Stimulated activated CD8-positive, alpha-beta memory T cell treated with anti-CD3 and anti-CD28 coated beads, Interleukin-4, amount 100 ng/mL, for 1 hour (primary cell): ENCODE results near the gene CRMP1.

Experiments
- DNase-seq, 2 donors: peaks; one replicate each; pipeline ENCODE4 v3.0.0-alpha.2; 2020; ENCODE audit warnings: low read depth in 2 of 2, low spot score in 1 of 2

CRMP1 gene

DNA sequence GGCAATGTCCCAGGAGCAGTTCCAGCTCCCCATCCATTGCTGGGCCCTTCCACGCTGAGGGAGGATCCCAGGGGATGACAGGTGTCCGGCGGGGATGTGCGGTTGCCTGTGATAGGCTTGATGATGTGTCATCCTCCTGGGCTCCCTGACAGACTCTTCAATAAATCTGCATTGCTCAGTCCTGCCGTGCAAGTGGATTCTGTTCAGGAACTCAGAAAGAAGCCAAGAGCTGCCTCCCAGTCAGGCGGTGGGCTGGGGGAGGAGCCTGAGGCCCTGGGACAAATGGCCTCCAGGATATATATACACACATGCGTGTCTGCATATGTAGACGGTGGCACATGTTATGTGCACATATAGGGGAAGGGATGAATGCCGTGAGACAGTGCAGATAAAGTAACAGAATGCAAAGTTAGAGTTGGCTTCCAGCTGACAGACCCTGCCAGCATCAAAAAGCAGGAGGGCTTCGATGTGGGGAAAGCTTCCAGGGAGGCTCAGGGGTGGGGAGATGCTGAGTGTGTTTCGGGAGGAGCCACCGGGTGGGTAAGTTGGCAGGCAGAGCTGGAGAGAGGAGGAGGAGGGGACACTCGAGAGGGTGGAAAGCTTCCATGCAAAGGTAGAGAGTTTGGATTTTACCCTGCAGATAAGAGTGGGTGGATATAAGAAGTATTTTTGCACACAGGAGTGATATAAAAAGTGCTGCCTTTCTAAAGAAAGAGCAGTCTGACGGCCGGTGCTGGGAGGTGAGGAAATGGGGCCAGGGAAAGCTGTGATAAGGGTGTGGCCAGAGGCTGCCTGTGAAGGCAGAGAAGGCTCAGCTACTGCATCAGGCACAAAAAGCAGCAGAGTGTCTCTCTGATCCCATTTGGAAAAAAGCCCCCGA, 28.5 kb upstream of the CRMP1 start:
- no peak for DNase-seq

DNA sequence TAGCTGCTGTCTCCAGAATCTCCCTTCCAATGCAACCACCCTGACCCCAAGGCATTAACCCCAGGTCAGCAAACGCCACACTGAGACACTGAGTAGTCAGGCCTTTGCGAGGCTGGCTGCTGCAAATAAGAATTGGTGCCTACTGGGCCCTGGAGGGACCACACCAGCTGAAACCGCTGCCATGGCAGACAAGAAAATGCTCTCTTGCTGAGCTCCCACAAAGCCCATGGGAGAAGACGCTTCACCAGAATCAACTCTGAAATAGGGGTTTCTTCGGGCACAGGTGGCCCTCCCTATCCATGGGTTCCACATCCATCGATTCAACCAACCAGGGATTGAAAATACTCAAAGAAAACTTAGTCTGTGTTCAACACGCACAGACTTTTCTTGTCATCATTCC, 26.7 kb upstream of the CRMP1 start:
- no peak for DNase-seq

DNA sequence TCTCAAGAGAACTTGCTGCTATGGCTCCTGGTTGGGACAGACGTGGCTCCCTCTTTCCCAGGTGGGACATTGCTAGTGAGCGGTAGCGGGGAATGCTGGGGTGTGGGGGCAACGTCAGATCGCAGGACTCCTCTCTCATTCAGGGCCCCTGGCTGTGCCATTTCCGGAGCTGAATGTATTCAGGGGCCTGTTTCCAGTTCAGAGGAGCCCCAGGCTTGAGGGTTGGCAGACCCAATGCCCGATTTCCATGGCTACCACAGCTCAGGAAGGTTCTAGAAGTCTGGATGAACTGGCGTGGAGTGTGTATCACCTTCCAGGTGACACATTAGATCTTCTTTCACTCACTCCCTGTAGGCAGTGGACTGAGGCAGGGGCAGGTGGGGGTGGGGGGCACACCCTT, 26.2 kb upstream of the CRMP1 start:
- DNase-seq = no peak

GRCh38 chr4:5918331-5918985, 25.6 kb upstream of the CRMP1 start:
- no peak for DNase-seq

DNA sequence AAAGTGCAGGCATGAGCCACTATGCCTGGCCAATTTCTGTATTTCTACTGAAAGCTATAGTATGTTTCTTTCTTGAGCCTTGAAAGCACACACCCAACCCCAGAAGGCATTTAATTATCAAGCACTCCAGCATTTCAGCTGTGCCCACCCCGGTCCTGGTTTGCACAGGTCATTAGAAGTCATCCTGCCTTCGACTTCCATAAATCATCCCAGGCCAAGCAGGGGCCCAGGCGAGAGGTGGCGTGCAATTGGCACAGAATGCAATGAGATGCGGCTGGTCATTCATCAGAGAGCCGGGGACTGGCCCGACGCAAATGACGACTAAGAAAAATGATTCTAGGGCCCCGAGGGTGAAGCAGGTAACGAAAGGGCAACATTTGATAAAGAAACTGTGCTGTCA, 24.8 kb upstream of the CRMP1 start:
- no peak for DNase-seq

GRCh38 chr4:5916229-5916628, 23.3 kb upstream of the CRMP1 start:
- DNase-seq = no peak

- DNase-seq = no peak
Observed at GRCh38 chr4:5913454-5913853, 20.6 kb upstream of the CRMP1 start.

DNA sequence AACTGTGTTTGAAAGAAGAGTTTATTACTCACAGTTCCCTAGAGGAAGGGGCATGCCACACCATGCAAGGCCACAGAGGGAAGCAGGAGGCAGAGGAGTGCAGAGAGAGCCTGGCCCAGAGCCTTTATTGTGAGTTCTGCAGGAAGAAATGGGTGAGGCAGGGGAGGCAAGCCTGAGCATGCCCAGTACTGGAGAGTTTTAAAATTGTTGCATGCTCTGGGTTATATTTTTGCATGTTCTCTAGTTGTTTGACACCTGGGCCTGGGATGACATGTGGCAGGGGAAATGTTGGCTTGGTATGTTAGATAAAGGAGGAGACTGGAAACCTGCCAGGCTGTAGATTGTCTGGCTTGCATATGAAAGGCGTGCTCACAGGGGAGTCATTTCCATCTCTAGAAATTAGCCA, 19.7 kb upstream of the CRMP1 start:
- DNase-seq = no peak

- no peak for DNase-seq
Observed at GRCh38 chr4:5908876-5909427, 16.1 kb upstream of the CRMP1 start.

DNA sequence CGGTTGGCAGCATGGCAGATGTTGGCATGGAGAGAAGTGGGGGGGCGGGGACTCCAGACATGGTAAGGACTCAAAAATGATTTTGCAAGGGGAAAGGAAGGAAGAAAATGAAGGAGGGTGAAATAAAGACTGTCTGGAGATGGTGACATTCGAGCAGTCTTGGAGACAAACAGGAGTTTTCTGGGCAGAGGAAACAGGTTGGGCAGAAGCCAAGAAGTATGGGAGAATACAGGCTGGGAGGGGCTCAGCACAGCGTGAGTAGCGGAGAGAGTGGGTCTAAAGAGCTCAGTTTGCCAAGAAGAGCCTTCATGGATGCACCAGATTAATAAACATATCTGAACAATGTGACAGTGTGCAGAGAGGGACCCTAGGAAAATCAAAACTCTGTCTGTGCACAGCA, 13.3 kb upstream of the CRMP1 start:
- DNase-seq = no peak

DNA sequence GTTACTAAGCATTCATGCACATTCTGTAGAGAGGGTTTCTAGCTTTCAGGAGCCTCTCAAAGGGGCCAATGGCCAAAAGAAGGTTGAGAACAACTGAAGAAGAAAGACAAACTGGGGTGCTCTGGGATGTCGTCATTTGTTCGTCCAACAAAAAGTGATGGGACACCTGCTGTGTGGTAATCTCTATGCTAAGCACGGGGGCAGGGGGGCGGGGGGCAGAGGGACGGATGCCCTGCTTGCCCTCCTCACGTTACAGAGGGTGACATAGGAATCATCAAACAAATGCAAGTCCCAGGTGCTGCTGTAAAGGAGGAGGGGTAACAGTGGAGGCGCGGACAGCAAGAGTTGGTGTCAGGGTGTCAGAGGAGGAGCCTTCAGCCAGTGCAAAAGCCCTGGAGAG, 12.8 kb upstream of the CRMP1 start:
- no peak for DNase-seq

DNA sequence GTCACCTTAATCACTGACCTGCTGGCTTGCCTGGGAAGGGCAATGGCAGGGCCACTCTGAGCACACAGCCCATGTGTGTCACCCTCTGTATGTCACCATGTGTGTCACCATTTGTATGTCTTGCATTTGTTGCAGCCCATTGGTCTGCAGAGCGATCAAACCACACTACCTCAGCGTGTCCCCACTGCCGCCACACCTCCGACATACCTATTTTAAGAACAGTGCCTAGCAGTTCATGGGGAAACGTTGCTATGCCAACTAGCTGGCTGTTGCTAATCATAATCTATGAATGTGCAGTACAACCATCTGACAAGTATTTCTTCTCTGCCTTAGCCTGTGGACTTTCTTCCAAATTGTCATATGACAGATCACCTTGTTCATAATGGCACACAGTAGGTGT, 8.0 kb upstream of the CRMP1 start:
- DNase-seq = no peak

DNA sequence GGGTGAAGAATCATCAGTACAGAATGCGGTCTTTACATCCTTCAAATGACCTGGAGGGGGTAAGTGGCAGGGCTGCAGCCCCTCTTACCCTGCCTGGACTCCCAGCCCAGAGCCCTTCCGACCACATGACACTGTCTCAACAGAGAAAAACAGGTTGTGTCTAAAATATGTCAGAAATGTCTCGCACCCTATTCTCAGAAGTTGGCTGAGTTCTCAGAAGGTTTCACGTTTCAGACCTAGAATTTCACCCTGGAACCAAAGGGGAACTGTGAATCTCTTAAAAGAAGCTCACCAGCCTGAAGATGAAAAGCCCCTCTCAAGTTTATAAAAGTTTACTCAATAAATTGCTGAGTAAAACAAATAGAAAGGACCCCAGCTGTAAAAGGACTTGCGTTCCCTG, 7.0 kb upstream of the CRMP1 start:
- no peak for DNase-seq

DNA sequence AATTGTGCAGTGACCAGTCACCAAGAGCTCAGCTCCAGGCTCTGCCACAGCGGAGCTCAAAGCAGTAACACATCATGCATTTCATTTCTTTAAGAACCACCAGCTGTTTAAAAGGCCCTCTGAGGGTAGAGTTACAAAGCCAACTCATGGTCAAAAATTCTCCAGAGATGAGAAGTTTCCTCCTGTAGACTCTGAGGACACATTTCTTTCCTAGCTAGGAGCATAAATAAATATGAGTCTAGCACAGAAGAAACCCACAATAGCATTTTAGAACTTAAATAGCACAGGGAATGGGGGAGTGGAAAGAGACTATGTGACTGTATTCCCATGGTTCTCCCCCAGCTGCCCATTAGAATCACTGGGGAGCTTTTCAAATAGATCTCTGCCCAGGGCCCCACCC, 6.5 kb upstream of the CRMP1 start:
- DNase-seq = no peak

DNA sequence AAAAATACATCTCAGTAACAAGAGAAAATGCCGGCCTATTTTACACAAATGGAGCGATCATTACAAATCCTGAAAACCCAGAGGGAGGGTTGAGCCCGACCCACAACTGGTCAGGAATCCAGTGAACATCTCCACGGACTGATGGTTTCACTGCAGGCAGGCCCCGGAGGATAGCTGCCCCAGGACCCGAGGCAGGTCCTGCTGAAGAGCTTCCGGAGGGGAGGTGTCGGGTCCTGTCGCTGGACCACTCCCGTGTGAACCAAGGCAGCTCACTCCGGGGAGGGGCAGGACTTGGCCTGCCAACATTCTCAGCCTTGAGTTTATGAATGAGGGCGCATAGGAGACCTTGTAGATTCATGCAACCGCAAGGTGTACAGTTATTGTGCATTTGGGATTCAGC, 4.8 kb upstream of the CRMP1 start:
- no peak for DNase-seq

DNA sequence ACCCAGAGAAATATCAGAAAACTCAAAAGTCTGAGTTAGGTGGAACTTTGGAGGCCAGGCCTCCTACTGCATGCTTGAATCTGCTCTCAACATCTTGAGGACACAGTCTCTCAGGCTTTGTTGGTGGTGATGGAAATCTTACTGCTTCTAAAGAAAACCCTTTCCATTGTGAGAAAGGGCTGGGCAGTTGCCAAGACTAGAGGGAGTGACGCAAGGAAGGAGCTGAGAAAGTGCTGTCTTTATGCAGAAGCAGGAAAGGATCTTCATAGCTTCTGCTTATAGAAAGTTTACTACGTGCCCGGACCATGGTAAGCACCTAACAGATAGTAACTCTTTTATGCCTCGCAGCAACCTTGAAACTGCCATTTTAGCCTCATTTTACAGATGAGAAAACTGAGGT, 2.4 kb upstream of the CRMP1 start:
- no peak for DNase-seq

- no peak for DNase-seq
Observed at GRCh38 chr4:5894266-5894665, 1.4 kb upstream of the CRMP1 start.

DNA sequence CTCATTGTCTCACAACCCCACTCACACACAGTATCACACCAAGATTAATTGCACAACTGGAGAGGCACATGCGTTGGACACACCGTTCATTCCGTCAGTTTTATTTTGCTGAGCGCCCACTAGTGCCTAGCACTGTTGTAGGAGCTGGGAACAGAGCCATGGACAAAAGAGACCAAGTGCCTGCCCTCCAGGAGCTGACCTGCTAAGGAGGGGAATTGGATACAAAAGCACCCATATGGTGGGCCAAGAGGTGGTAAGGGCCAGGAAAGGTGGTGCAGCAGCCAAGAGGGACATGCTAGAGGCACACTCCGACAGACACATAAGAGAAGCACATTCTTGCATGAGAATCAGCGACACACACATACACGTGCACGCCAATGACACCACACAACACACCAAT, 705 bp upstream of the CRMP1 start:
- DNase-seq = no peak

DNA sequence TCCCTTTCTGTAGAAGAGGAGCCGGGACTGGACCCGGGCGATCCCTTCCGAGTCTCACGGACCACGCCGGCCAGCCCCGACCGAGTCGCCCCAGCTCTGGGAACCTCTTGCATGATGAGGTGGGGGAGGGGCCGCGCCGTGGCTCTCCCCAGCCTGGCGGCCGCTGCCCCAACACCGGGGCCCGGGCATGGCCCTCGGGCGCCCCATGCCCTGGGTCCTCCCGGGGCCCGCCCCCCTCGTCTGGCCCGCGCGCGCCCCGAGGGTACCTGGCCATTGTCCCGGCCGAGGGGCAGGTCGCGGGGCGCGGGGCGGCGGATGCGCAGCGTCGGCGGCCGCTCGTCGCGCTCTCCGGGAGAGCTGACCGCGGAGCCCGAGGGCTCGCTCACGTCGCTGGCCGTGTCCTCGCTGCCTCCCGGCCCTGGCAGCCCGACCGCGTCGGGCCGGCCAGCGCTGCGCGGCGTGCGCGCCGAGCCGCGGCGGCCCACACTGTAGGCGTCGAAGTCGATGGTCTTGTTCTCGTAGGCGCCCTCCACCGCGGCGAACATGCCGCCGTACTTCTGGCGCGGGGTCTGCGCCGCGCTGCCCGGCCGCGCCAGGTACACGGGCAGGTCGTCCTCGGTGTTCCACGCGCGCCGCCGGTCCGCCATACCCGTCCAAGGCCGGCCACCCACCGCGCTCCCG, 423 bp downstream of the CRMP1 start:
- no peak for DNase-seq

- DNase-seq = no peak
Observed at GRCh38 chr4:5891563-5892322, 1.1 kb downstream of the CRMP1 start.

- DNase-seq = no peak
Observed at GRCh38 chr4:5890063-5890727, 2.7 kb downstream of the CRMP1 start.
